Aorta (tissue), 5 donors: ENCODE results near the gene PRSS48. TPM values are rescaled to one million over a fixed set of nuclear protein-coding genes. Genes with fewer than 3 reads are reported as not detected.
"Not testable (repeated sequence)": the region's sequence is repeated elsewhere in the genome, so short reads cannot be mapped to it uniquely, and the experiment has no call there.

Experiments used
- ATAC-seq: fragments of 200-7000 bp; cut with Tn5 transposase; one replicate; pipeline ENCODE4 v1.9.1; 2022; ENCODE audit warnings: moderate library complexity; ENCODE audit not compliant: low FRiP score
- DNase-seq, 2 donors: peaks; one replicate each; pipeline ENCODE4 v3.0.0-alpha.2; 2020
- H3K27ac ChIP-seq, 2 donors: one replicate each; pipeline ENCODE4 v1.5.1; 2013; ENCODE audit warnings: low read length in 2 of 2, mild to moderate bottlenecking in 2 of 2, moderate library complexity in 2 of 2, control low read depth in 1 of 2, inconsistent platforms in 1 of 2, low read depth in 1 of 2
- H3K27me3 ChIP-seq, 2 donors: one replicate each; pipeline ENCODE4 v1.6.1; 2013; ENCODE audit warnings: control low read depth in 1 of 2, low read length in 1 of 2, mild to moderate bottlenecking in 1 of 2, moderate library complexity in 1 of 2; ENCODE audit not compliant: insufficient read depth in 2 of 2, control insufficient read depth in 1 of 2
- H3K36me3 ChIP-seq, 2 donors: one replicate each; pipeline ENCODE4 v1.6.1; 2013; ENCODE audit warnings: control low read depth in 1 of 2, low read length in 1 of 2, mild to moderate bottlenecking in 1 of 2; ENCODE audit not compliant: insufficient read depth in 2 of 2, control insufficient read depth in 1 of 2
- H3K4me1 ChIP-seq, 2 donors: one replicate each; pipeline ENCODE4 v1.6.1; 2013; ENCODE audit warnings: low read length in 2 of 2, control low read depth in 1 of 2, mild to moderate bottlenecking in 1 of 2, moderate library complexity in 1 of 2; ENCODE audit not compliant: insufficient read depth in 2 of 2, control insufficient read depth in 1 of 2
- H3K4me3 ChIP-seq, 2 donors: one replicate each; pipeline ENCODE4 v1.5.1; 2013; ENCODE audit warnings: low read length in 2 of 2, control low read depth in 1 of 2, mild to moderate bottlenecking in 1 of 2
- H3K9me3 ChIP-seq: one replicate; pipeline ENCODE4 v1.6.1; 2013; ENCODE audit warnings: mild to moderate bottlenecking, low read length; ENCODE audit not compliant: control insufficient read depth
- WGBS, 2 donors: extraction: QIAGEN DNeasy Blood & Tissue Kit; methylation state at CpG; one replicate each; pipeline ENCODE4 v1.1.7; 2013; 5-methylcytosine and 5-hydroxymethylcytosine counted together
- intact Hi-C, 2 donors: fragments of 100-400 bp; cut with DNase I; formaldehyde crosslinking; loops; one replicate each; pipeline versions ENCODE4 v1.14.2 to v1.15.0; 2022
- polyA plus RNA-seq, 2 donors: library from polyadenylated mRNA; stranded (reverse); fragments of 200-250 nt; gene quantifications; one replicate each; pipeline ENCODE4 v1.2.3, GENCODE V29; 2013
- total RNA-seq, 2 donors: library from RNA; stranded (reverse); fragmentation: NEBNext Ultra II Directional; extraction: Animal tissue kit (Norgen Biotek cat#: 25700); gene quantifications; one replicate each; pipeline ENCODE4 v1.2.1, GENCODE V29; 2021
- donor health status: healthy with polysubstance abuse.
- donor health status: Bipolar disorder and iron deficiency.
- donor health status: DM: no; HTN: no; CAD: no.
- donor health status: DM: no; HTN: no; CAD: no.
- donor health status: DM: yes; HTN: yes; CAD: no.

Gene PRSS48
- total and polyA plus RNA-seq, 4 donors, result not detected

GRCh38 chr4:151318307-151319006 lies 41.5 kb downstream of the PRSS48 start:
- Histone ChIP-seq H3K4me3 (no peak overlapping the region), H3K4me1 (peaks cover 6 to 7% of the 10 kb centered on the region in 2 donors), H3K27ac (no peak overlapping the region), H3K36me3 (no peaks in the 10 kb centered on the region), H3K9me3 (no peaks in the 10 kb centered on the region), H3K27me3 (no peaks in the 10 kb centered on the region)
- DNase-seq (no peak), ATAC-seq (no peak)
- 94 to 100% methylated on average over 1 of the region's 1 CpG for WGBS, 2 donors
- intact Hi-C loops, result no loop called here

- Histone ChIP-seq H3K4me1 (peaks cover 4 to 7% of the 10 kb centered on the region in 2 donors), H3K27ac (no peak overlapping the region), H3K4me3 (no peak overlapping the region), H3K36me3 (no peaks in the 10 kb centered on the region), H3K9me3 (no peaks in the 10 kb centered on the region), H3K27me3 (no peaks in the 10 kb centered on the region)
- DNase-seq (no peak), ATAC-seq (no peak)
- WGBS, 2 donors, result 97 to 100% methylated on average over 1 of the region's 1 CpG
- intact Hi-C loops, result no loop called here
These were observed 42.5 kb downstream of the PRSS48 start for GRCh38 chr4:151319490-151319889.

- DNase-seq (no peak), ATAC-seq (no peak)
- Histone ChIP-seq H3K4me1 (peaks cover 0 to 3% of the 10 kb centered on the region in 2 donors), H3K27me3 (no peaks in the 10 kb centered on the region), H3K4me3 (no peak overlapping the region), H3K36me3 (no peaks in the 10 kb centered on the region), H3K9me3 (no peaks in the 10 kb centered on the region), H3K27ac (peak overlapping the region; percentile 12 to 32)
- intact Hi-C loops, result loop anchor here in 1 of 2 donors (5.0 kb wide), 1 partner anchor 94 kb away; no protein-coding TSS in a partner anchor
- WGBS, 2 donors, result 71 to 77% methylated on average over 1 of the region's 1 CpG
These were observed 44.6 kb downstream of the PRSS48 start for GRCh38 chr4:151321586-151321985.

- WGBS, 2 donors, result 37 to 44% methylated on average over 4 of the region's 4 CpGs
- H3K27me3 ChIP-seq, H3K9me3 ChIP-seq, DNase-seq, H3K36me3 ChIP-seq, H3K4me3 ChIP-seq, H3K4me1 ChIP-seq, ATAC-seq: not testable (repeated sequence)
- H3K27ac ChIP-seq, result peak overlapping the region in 1 of 2 donors; percentile 32
- intact Hi-C loops, result loop anchor here in 1 of 2 donors (5.0 kb wide), 1 partner anchor 95 kb away; no protein-coding TSS in a partner anchor
These were observed 45.2 kb downstream of the PRSS48 start for GRCh38 chr4:151322161-151322560.

GRCh38 chr4:151322570-151322969 lies 45.6 kb downstream of the PRSS48 start:
- H3K27ac ChIP-seq, result no peak overlapping the region
- no peaks in the 10 kb centered on the region for H3K9me3 ChIP-seq
- no peak overlapping the region for H3K4me3 ChIP-seq
- H3K27me3 ChIP-seq, result no peaks in the 10 kb centered on the region
- DNase-seq, result no peak
- intact Hi-C loops, result loop anchor here in 1 of 2 donors (5.0 kb wide), 1 partner anchor 95 kb away; no protein-coding TSS in a partner anchor
- no peak for ATAC-seq
- no peaks in the 10 kb centered on the region for H3K36me3 ChIP-seq
- no peaks in the 10 kb centered on the region for H3K4me1 ChIP-seq

GRCh38 chr4:151323667-151324066 lies 46.7 kb downstream of the PRSS48 start:
- peak overlapping the region; percentile 39 to 86 for H3K4me3 ChIP-seq
- H3K36me3 ChIP-seq, result no peaks in the 10 kb centered on the region
- no peaks in the 10 kb centered on the region for H3K4me1 ChIP-seq
- intact Hi-C loops, result loop anchor here in 1 of 2 donors (5.0 kb wide), 1 partner anchor 96 kb away; no protein-coding TSS in a partner anchor
- no peaks in the 10 kb centered on the region for H3K9me3 ChIP-seq
- ATAC-seq (no peak), DNase-seq (no peak)
- 79 to 92% methylated on average over 1 of the region's 1 CpG for WGBS, 2 donors
- peak overlapping the region; percentile 57 to 69 for H3K27ac ChIP-seq
- no peaks in the 10 kb centered on the region for H3K27me3 ChIP-seq

GRCh38 chr4:151324124-151324751 lies 47.3 kb downstream of the PRSS48 start:
- ATAC-seq, result no peak
- no peaks in the 10 kb centered on the region for H3K4me1 ChIP-seq
- H3K9me3 ChIP-seq, result no peaks in the 10 kb centered on the region
- no peaks in the 10 kb centered on the region for H3K27me3 ChIP-seq
- WGBS, 2 donors, result 9 to 15% methylated on average over 12 of the region's 12 CpGs
- peak overlapping the region; percentile 29 to 54 for H3K27ac ChIP-seq
- H3K36me3 ChIP-seq, result no peaks in the 10 kb centered on the region
- DNase-seq, result no peak
- peak overlapping the region; percentile 86 to 88 for H3K4me3 ChIP-seq
- intact Hi-C loops, result loop anchor here in 1 of 2 donors (5.0 kb wide), 1 partner anchor 97 kb away; no protein-coding TSS in a partner anchor

GRCh38 chr4:151324752-151325110 lies 47.8 kb downstream of the PRSS48 start:
- no peaks in the 10 kb centered on the region for H3K4me1 ChIP-seq
- H3K27ac ChIP-seq, result peak overlapping the region; percentile 62 to 85
- no peaks in the 10 kb centered on the region for H3K9me3 ChIP-seq
- intact Hi-C loops, result loop anchor here (5.0 kb wide), 1 partner anchor 97 kb away; no protein-coding TSS in a partner anchor
- H3K4me3 ChIP-seq, result peak overlapping the region; percentile 86 to 88
- 0 to 1% methylated on average over 21 of the region's 21 CpGs for WGBS, 2 donors
- no peaks in the 10 kb centered on the region for H3K27me3 ChIP-seq
- no peaks in the 10 kb centered on the region for H3K36me3 ChIP-seq
- peak; percentile 56 to 86 for DNase-seq
- ATAC-seq, result peak; percentile 55
